Subcutaneous abdominal adipose tissue (tissue), 5 donors: ENCODE data around the gene BUB1B.
"Not testable (repeated sequence)": the region's sequence is repeated elsewhere in the genome, so short reads cannot be mapped to it uniquely, and the experiment has no call there.

Experiments
- H3K27ac ChIP-seq: one replicate; pipeline ENCODE4 v1.7.0; 2013; ENCODE audit warnings: low read depth, mild to moderate bottlenecking, inconsistent platforms, low read length, moderate library complexity
- H3K27me3 ChIP-seq, 5 donors: one replicate each; pipeline ENCODE4 v1.7.0; 2013; ENCODE audit warnings: low read length in 5 of 5, inconsistent platforms in 1 of 5; ENCODE audit not compliant: control insufficient read depth in 5 of 5, insufficient read depth in 4 of 5
- H3K36me3 ChIP-seq, 5 donors: one replicate each; pipeline ENCODE4 v1.7.0; 2013; ENCODE audit warnings: low read length in 5 of 5; ENCODE audit not compliant: control insufficient read depth in 5 of 5, insufficient read depth in 5 of 5
- H3K4me1 ChIP-seq, 5 donors: one replicate each; pipeline ENCODE4 v1.7.0; 2013; ENCODE audit warnings: low read length in 5 of 5, mild to moderate bottlenecking in 3 of 5, moderate library complexity in 1 of 5; ENCODE audit not compliant: control insufficient read depth in 5 of 5, insufficient read depth in 5 of 5
- H3K4me3 ChIP-seq, 5 donors: one replicate each; pipeline ENCODE4 v1.7.0; 2013; ENCODE audit warnings: low read length in 5 of 5, low read depth in 1 of 5
- H3K9ac ChIP-seq, 5 donors: one replicate each; pipeline ENCODE4 v1.7.0; 2013; ENCODE audit warnings: low read length in 5 of 5, mild to moderate bottlenecking in 4 of 5, moderate library complexity in 3 of 5
- H3K9me3 ChIP-seq, 5 donors: one replicate each; pipeline ENCODE4 v1.7.0; 2013; ENCODE audit warnings: low read length in 5 of 5; ENCODE audit not compliant: control insufficient read depth in 5 of 5
- donor health status: healthy.
- donor health status: healthy.
- donor health status: healthy.
- donor health status: healthy.
- donor health status: healthy.

BUB1B gene, protein sequence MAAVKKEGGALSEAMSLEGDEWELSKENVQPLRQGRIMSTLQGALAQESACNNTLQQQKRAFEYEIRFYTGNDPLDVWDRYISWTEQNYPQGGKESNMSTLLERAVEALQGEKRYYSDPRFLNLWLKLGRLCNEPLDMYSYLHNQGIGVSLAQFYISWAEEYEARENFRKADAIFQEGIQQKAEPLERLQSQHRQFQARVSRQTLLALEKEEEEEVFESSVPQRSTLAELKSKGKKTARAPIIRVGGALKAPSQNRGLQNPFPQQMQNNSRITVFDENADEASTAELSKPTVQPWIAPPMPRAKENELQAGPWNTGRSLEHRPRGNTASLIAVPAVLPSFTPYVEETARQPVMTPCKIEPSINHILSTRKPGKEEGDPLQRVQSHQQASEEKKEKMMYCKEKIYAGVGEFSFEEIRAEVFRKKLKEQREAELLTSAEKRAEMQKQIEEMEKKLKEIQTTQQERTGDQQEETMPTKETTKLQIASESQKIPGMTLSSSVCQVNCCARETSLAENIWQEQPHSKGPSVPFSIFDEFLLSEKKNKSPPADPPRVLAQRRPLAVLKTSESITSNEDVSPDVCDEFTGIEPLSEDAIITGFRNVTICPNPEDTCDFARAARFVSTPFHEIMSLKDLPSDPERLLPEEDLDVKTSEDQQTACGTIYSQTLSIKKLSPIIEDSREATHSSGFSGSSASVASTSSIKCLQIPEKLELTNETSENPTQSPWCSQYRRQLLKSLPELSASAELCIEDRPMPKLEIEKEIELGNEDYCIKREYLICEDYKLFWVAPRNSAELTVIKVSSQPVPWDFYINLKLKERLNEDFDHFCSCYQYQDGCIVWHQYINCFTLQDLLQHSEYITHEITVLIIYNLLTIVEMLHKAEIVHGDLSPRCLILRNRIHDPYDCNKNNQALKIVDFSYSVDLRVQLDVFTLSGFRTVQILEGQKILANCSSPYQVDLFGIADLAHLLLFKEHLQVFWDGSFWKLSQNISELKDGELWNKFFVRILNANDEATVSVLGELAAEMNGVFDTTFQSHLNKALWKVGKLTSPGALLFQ

DNA sequence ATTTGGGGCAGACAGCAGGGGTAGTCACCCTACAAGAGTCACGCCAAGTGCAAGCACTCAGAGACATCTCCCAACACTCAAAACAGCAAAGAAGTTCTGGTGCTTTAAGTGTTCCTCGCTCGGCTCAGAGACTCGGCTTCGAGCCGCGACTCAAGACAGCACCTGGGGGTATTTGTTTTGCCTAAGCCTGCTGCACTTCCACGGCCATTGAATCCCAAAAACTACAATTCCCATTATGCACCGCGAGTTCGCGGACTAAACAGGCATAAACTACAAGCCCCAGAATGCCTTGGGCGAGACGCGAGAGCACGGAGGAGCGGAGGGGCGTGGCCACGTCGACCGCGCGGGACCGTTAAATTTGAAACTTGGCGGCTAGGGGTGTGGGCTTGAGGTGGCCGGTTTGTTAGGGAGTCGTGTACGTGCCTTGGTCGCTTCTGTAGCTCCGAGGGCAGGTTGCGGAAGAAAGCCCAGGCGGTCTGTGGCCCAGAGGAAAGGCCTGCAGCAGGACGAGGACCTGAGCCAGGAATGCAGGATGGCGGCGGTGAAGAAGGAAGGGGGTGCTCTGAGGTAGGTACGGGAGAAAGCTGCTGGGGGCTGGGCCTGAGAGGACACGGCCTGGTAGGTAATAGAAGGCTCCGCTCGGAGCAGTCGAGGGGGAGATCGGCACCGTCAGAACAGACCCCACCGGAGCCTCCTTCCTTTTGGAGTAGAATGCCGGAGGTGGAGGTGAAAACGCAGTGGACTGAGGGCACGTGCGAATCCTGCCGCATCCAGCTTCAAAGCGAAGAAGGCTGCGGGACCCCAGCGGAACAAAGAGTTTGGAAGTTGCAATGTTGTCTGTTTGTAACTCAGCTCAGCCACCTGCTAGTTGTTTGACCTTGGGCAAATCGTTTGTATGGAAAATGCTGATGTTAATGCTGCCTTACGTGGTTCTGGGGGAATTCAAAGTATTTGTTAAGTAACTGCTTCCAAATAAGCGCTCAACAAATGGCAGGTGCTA, at the start of gene BUB1B:
Gene BUB1B, plus strand, starts transcription at position 381 of the 1,000 bp plus-strand sequence. Its CDS starts 152 bp downstream, at position 533.
- Histone ChIP-seq H3K4me3 (peak within 1 kb of the TSS; percentile 72 to 93 (median 85)), H3K27ac (no peak within 1 kb of the TSS), H3K4me1 (peaks cover 0 to 13% (median 11%) of the 10 kb centered on the region in 5 donors), H3K9me3 (no peaks in the 10 kb centered on the region), H3K9ac (peak within 1 kb of the TSS in 4 of 5 donors; percentile 21 to 75 (median 58)), H3K36me3 (no peaks in the 10 kb centered on the region), H3K27me3 (no peaks in the 10 kb centered on the region)

GRCh38 chr15:40111888-40112287, 49.0 kb upstream of the BUB1B start:
- no peaks in the 10 kb centered on the region for H3K36me3 ChIP-seq

GRCh38 chr15:40112789-40113188, 48.1 kb upstream of the BUB1B start:
- H3K27ac ChIP-seq: no peak overlapping the region
- no peaks in the 10 kb centered on the region for H3K36me3 ChIP-seq
- no peaks in the 10 kb centered on the region for H3K9me3 ChIP-seq
- peaks cover 0 to 6% (median 4%) of the 10 kb centered on the region in 5 donors for H3K27me3 ChIP-seq
- H3K4me3 ChIP-seq: no peak overlapping the region
- no peak overlapping the region for H3K9ac ChIP-seq
- H3K4me1 ChIP-seq: peaks cover 6 to 20% (median 14%) of the 10 kb centered on the region in 5 donors

More at GRCh38 chr15:40111888-40112287, 49.0 kb upstream of the BUB1B start:
- no peaks in the 10 kb centered on the region for H3K9me3 ChIP-seq
- peaks cover 8 to 29% (median 23%) of the 10 kb centered on the region in 5 donors for H3K4me1 ChIP-seq
- no peak overlapping the region for H3K4me3 ChIP-seq
- peaks cover 0 to 6% (median 4%) of the 10 kb centered on the region in 5 donors for H3K27me3 ChIP-seq
- H3K9ac ChIP-seq: no peak overlapping the region
- H3K27ac ChIP-seq: no peak overlapping the region

- Histone ChIP-seq H3K27me3 (peaks cover 0 to 6% (median 4%) of the 10 kb centered on the region in 5 donors), H3K27ac (no peak overlapping the region), H3K36me3 (no peaks in the 10 kb centered on the region), H3K9me3 (no peaks in the 10 kb centered on the region), H3K4me1 (peaks cover 0 to 8% (median 3%) of the 10 kb centered on the region in 5 donors), H3K4me3 (no peak overlapping the region), H3K9ac (no peak overlapping the region)
Measured at GRCh38 chr15:40114218-40114617, 46.7 kb upstream of the BUB1B start.

GRCh38 chr15:40115106-40115505, 45.8 kb upstream of the BUB1B start:
- not testable (repeated sequence) for H3K27me3 ChIP-seq

DNA sequence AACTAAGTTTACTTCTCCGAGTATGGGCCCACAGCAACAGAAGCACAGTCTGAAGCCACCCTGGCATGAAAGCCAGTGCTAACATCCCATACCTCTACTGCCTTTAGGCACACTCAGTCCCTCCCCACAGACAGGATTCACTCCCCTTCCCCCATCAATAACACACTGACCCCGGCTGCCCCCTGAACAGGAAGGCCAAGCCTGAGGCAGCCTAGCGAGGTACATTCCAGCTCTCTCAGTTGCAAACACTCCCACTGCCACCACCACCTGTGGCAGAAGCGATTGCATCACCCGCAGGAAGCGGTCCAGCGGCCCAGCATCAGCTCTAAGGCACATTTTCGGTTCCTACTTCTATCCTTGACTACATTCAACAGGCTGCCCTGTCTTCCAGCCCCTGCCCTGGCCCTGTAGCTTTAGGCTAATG, 45.2 kb upstream of the BUB1B start:
- H3K9ac ChIP-seq: no peak overlapping the region
- no peak overlapping the region for H3K27ac ChIP-seq
- H3K4me1 ChIP-seq: peaks cover 0 to 4% (median 0%) of the 10 kb centered on the region in 5 donors
- H3K27me3 ChIP-seq: peaks cover 0 to 6% (median 4%) of the 10 kb centered on the region in 5 donors
- H3K9me3 ChIP-seq: no peaks in the 10 kb centered on the region
- no peaks in the 10 kb centered on the region for H3K36me3 ChIP-seq
- no peak overlapping the region for H3K4me3 ChIP-seq

More at GRCh38 chr15:40115106-40115505, 45.8 kb upstream of the BUB1B start:
- H3K4me3 ChIP-seq, H3K4me1 ChIP-seq, H3K9ac ChIP-seq, H3K36me3 ChIP-seq, H3K27ac ChIP-seq, H3K9me3 ChIP-seq: not testable (repeated sequence)

DNA sequence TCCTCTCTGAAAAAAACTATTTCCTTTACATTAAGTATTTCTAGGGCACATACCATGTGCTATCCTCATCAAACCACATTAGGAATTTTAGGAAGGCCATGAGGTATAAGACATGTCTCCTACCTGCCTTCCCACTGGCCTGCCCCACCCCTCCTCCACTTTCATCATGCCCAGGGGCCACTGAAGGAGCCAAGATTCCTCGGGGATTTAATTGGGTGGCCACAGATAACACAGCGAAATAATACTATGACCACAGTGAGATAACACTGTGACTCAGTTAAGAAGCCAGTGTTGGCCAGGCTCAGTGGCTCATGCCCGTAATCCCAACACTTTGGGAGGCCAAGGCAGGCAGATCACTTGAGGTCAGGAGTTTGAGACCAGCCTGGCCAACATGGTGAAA, 42.4 kb upstream of the BUB1B start:
- no peaks in the 10 kb centered on the region for H3K9me3 ChIP-seq
- no peaks in the 10 kb centered on the region for H3K27me3 ChIP-seq
- H3K36me3 ChIP-seq: no peaks in the 10 kb centered on the region
- no peak overlapping the region for H3K4me3 ChIP-seq
- H3K27ac ChIP-seq: no peak overlapping the region
- peaks cover 0 to 4% (median 2%) of the 10 kb centered on the region in 5 donors for H3K4me1 ChIP-seq
- H3K9ac ChIP-seq: no peak overlapping the region

DNA sequence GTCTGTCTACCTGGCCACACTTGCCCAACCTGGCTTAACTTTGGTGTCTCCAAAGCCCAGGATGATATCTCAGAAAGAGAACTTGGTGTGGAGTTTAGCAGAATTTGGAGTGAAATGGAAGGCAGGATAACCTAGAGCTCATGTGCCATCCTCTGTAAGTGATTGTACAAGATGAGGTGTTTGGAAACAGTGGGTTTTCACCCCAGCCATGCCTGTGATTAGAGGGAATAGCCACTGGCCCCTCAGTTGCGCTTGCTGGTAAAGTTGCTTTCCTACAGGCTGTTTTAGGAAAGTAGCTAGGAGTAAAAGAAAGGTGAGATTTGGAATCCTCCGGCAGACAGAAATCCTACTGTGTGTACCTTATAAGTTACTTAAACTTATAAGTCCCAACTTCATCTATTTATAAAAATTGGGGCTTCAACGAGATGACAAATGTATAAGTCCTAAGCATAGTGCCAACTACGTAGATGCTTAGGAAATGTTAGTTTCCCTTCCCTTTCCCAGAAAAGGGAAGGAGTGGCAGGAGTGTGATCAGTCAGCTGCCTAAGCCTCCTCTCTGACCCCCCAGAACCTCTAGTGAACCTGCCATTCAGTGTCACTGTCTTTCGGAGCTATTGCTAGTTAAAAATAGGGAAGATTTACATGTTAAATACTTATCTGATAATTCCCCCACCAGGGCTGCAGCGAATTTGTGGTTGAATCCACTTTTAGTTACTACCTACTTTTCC, 38.8 kb upstream of the BUB1B start:
- Histone ChIP-seq H3K36me3 (no peaks in the 10 kb centered on the region), H3K9me3 (no peaks in the 10 kb centered on the region), H3K4me1 (peaks cover 0 to 2% (median 0%) of the 10 kb centered on the region in 5 donors), H3K27ac (no peak overlapping the region), H3K9ac (no peak overlapping the region), H3K4me3 (no peak overlapping the region), H3K27me3 (no peaks in the 10 kb centered on the region)
